H1 (cell line): ENCODE results near the gene SLC25A28. TPM values are rescaled to one million over a fixed set of nuclear protein-coding genes. Genes with fewer than 3 reads are reported as not detected.
A peak's percentile ranks its signal among the peaks of the same experiment; 100 is the strongest.

Source experiments
- CTCF ChIA-PET: fragments of 300-600 bp; sonication (Branson Sonifier 250); formaldehyde crosslinking; loops from one replicate; lab custom pipeline; 2021; ENCODE audit not compliant: partially characterized antibody; lab: Charles Lee
- POLR2A ChIA-PET: fragments of 300-600 bp; sonication (Branson Sonifier 250); formaldehyde crosslinking; loops from one replicate; lab custom pipeline; 2021; ENCODE audit warnings: inconsistent platforms; ENCODE audit not compliant: partially characterized antibody; lab: Charles Lee
- DNase-seq, 2 experiments: peaks; one replicate each; pipeline versions ENCODE4 v3.0.0 to v3.0.0-alpha.2; 2010 to 2022; ENCODE audit warnings: low spot score in 2 of 2, low read depth in 1 of 2, mixed read lengths in 1 of 2
- FAIRE-seq: peaks from 2 replicates; lab custom pipeline; 2011; peaks lifted over from hg19 to GRCh38; lab: Jason Lieb, UNC
- H2AFZ ChIP-seq: 2 replicates; pipeline ENCODE4 v1.8.1; 2012; ENCODE audit warnings: low read length, inconsistent platforms
- H2AK5ac ChIP-seq: 2 replicates; pipeline ENCODE4 v1.6.1; 2013; ENCODE audit warnings: low read depth, low read length
- H2BK120ac ChIP-seq: replicated peaks from 2 replicates; pipeline ENCODE3; 2013; ENCODE audit warnings: low read depth, low read length, inconsistent platforms
- H2BK12ac ChIP-seq: 2 replicates; pipeline ENCODE4 v1.6.1; 2013; ENCODE audit warnings: low read depth, low read length
- H2BK15ac ChIP-seq: 2 replicates; pipeline ENCODE4 v1.6.1; 2013; ENCODE audit warnings: low read length
- H2BK20ac ChIP-seq: 2 replicates; pipeline ENCODE4 v1.6.1; 2013; ENCODE audit warnings: low read length
- H2BK5ac ChIP-seq: 2 replicates; pipeline ENCODE4 v1.6.1; 2013; ENCODE audit warnings: low read depth, low read length
- H3K14ac ChIP-seq: 2 replicates; pipeline ENCODE4 v1.6.1; 2013; ENCODE audit warnings: inconsistent platforms; ENCODE audit not compliant: insufficient read length
- H3K18ac ChIP-seq: 2 replicates; pipeline ENCODE4 v1.6.1; 2013; ENCODE audit warnings: low read length; ENCODE audit errors: extremely low read depth
- H3K23ac ChIP-seq: 2 replicates; pipeline ENCODE4 v1.6.1; 2013; ENCODE audit warnings: inconsistent platforms; ENCODE audit not compliant: insufficient read length
- H3K23me2 ChIP-seq: 2 replicates; pipeline ENCODE4 v1.6.1; 2013; ENCODE audit warnings: low read depth, low read length
- H3K27ac ChIP-seq: 2 replicates; pipeline ENCODE4 v1.6.1; 2011; ENCODE audit warnings: low read depth, low read length, inconsistent platforms
- H3K27me3 ChIP-seq, 4 experiments: replicated peaks in 1 of 4; 1 replicate in 1 of 4; 2 replicates in 3 of 4; pipeline versions ENCODE4 v1.6.1 to v1.8.1; 2011 to 2013; ENCODE audit warnings: low read length in 3 of 4, mild to moderate bottlenecking in 3 of 4, inconsistent platforms in 2 of 4, mixed read lengths in 2 of 4, moderate library complexity in 1 of 4; ENCODE audit not compliant: control insufficient read depth in 3 of 4, insufficient read depth in 3 of 4; ENCODE audit errors: extremely low read depth in 1 of 4
- H3K36me3 ChIP-seq, 4 experiments: 2 replicates each; pipeline versions ENCODE4 v1.6.1 to v1.8.1; 2011 to 2013; ENCODE audit warnings: mild to moderate bottlenecking in 4 of 4, low read length in 3 of 4, moderate library complexity in 2 of 4, control low read depth in 1 of 4, inconsistent platforms in 1 of 4; ENCODE audit not compliant: insufficient read depth in 4 of 4, control insufficient read depth in 2 of 4
- H3K4ac ChIP-seq: replicated peaks from 2 replicates; pipeline ENCODE3; 2013; ENCODE audit warnings: low read length, low read depth, mixed read lengths, inconsistent platforms; ENCODE audit not compliant: insufficient read length
- H3K4me1 ChIP-seq, 4 experiments: replicated peaks in 1 of 4; 1 replicate in 1 of 4; 2 replicates in 3 of 4; pipeline versions ENCODE4 v1.6.1 to v1.8.1; 2011 to 2013; ENCODE audit warnings: low read length in 3 of 4, inconsistent platforms in 2 of 4, mixed read lengths in 1 of 4; ENCODE audit not compliant: insufficient read depth in 4 of 4, control insufficient read depth in 3 of 4
- H3K4me2 ChIP-seq, 2 experiments: 2 replicates each; pipeline versions ENCODE4 v1.6.1 to v1.8.1; 2011 to 2013; ENCODE audit warnings: low read depth in 2 of 2, low read length in 2 of 2, control low read depth in 1 of 2, inconsistent platforms in 1 of 2, mild to moderate bottlenecking in 1 of 2; ENCODE audit not compliant: insufficient read depth in 1 of 2
- H3K4me3 ChIP-seq, 4 experiments: fragments of 200-600, 300-600 bp in 1 of 4; sonication (generic), shearing (Covaris generic), sonication (Bioruptor Twin) in 1 of 4; 2 replicates each; pipeline versions ENCODE4 v1.5.1 to v1.8.1; 2011 to 2016; ENCODE audit warnings: low read length in 4 of 4, low read depth in 3 of 4, control low read depth in 2 of 4, inconsistent platforms in 2 of 4, mild to moderate bottlenecking in 2 of 4, mixed read lengths in 1 of 4, moderate library complexity in 1 of 4; ENCODE audit not compliant: insufficient read depth in 2 of 4; ENCODE audit errors: extremely low read depth in 1 of 4
- H3K56ac ChIP-seq: replicated peaks from 2 replicates; pipeline ENCODE3; 2013; ENCODE audit warnings: low read depth, mild to moderate bottlenecking, mixed read lengths, low read length, inconsistent platforms; ENCODE audit not compliant: insufficient read length
- H3K79me1 ChIP-seq: 2 replicates; pipeline ENCODE4 v1.6.1; 2013; ENCODE audit warnings: low read depth, low read length, control low read depth
- H3K79me2 ChIP-seq, 2 experiments: 2 replicates each; pipeline versions ENCODE4 v1.6.1 to v1.8.1; 2012 to 2013; ENCODE audit warnings: low read length in 2 of 2, mild to moderate bottlenecking in 2 of 2, inconsistent platforms in 1 of 2; ENCODE audit not compliant: insufficient read depth in 2 of 2, control insufficient read depth in 1 of 2
- H3K9ac ChIP-seq, 4 experiments: replicated peaks in 1 of 4; 1 replicate in 1 of 4; 2 replicates in 3 of 4; pipeline versions ENCODE4 v1.6.1 to v1.8.1; 2011 to 2013; ENCODE audit warnings: low read depth in 3 of 4, low read length in 3 of 4, control low read depth in 2 of 4, mild to moderate bottlenecking in 2 of 4, moderate library complexity in 2 of 4, inconsistent platforms in 1 of 4; ENCODE audit errors: extremely low read depth in 1 of 4
- H3K9me3 ChIP-seq, 2 experiments: 2 replicates each; pipeline versions ENCODE4 v1.6.1 to v1.8.1; 2012 to 2013; ENCODE audit warnings: mild to moderate bottlenecking in 2 of 2, moderate library complexity in 2 of 2, control low read depth in 1 of 2, inconsistent platforms in 1 of 2, low read depth in 1 of 2, low read length in 1 of 2, mixed read lengths in 1 of 2; ENCODE audit not compliant: insufficient read depth in 2 of 2
- H4K20me1 ChIP-seq, 2 experiments: replicated peaks in 1 of 2; 2 replicates each; pipeline versions ENCODE3 to v1.8.1; 2011 to 2013; ENCODE audit warnings: inconsistent platforms in 2 of 2, low read length in 2 of 2, mild to moderate bottlenecking in 1 of 2; ENCODE audit not compliant: insufficient read depth in 2 of 2, control insufficient read depth in 1 of 2
- H4K5ac ChIP-seq: 2 replicates; pipeline ENCODE4 v1.6.1; 2013; ENCODE audit warnings: low read length, low read depth, mixed read lengths, inconsistent platforms; ENCODE audit not compliant: insufficient read length
- H4K8ac ChIP-seq: 2 replicates; pipeline ENCODE4 v1.8.0; 2013; ENCODE audit warnings: mild to moderate bottlenecking, moderate library complexity, low read length, inconsistent platforms; ENCODE audit not compliant: insufficient read depth; ENCODE audit errors: extremely low read depth
- H4K91ac ChIP-seq: replicated peaks from 2 replicates; pipeline ENCODE3; 2013; ENCODE audit warnings: low read length, mixed read lengths, inconsistent platforms; ENCODE audit not compliant: insufficient read length
- SIX5 ChIP-seq: IDR thresholded peaks from 2 replicates; pipeline ENCODE4 v1.6.1; 2011; ENCODE audit warnings: mild to moderate bottlenecking, low read depth, low read length
- TCF12 ChIP-seq: IDR thresholded peaks from 2 replicates; pipeline ENCODE4 v1.6.1; 2011; ENCODE audit warnings: low read depth, mild to moderate bottlenecking, low read length
- ZNF274 ChIP-seq: IDR thresholded peaks from 2 replicates; pipeline ENCODE4 v1.7.0; 2012; ENCODE audit warnings: low read length, borderline replicate concordance; ENCODE audit errors: extremely low read depth
- WGBS, 2 experiments: shearing (Covaris generic) in 1 of 2; methylation state at CpG; one replicate each; pipeline versions ENCODE4 v1.1.6 to v1.1.7; 2013 to 2015; ENCODE audit warnings: low lambda C conversion rate in 2 of 2, mixed read lengths in 2 of 2, inconsistent platforms in 1 of 2, low coverage in 1 of 2, missing lambda C conversion rate in 1 of 2; ENCODE audit not compliant: insufficient replicate concordance in 2 of 2, insufficient coverage in 1 of 2, insufficient read length in 1 of 2; ENCODE audit errors: extremely low coverage in 1 of 2, missing lambda C conversion rate in 1 of 2; 5-methylcytosine and 5-hydroxymethylcytosine counted together
- polyA plus RNA-seq, 7 experiments: library from polyadenylated mRNA; depleted of rRNA in 3 of 7; stranded (reverse) in 5 of 7; unstranded in 2 of 7; fragments of >200 nt in 5 of 7; fragments of 200-250 nt in 2 of 7; gene quantifications; 1 replicate in 5 of 7; 2 replicates in 1 of 7; 4 replicates in 1 of 7; pipeline versions ENCODE4 v1.2.1 to v1.2.3, GENCODE V29; 2011 to 2013; ENCODE audit warnings: missing spikeins in 2 of 7, mixed read lengths in 2 of 7
- total RNA-seq: library from RNA; stranded (reverse); fragmentation: NEBNext Ultra II Directional; extraction: Animal tissue kit (Norgen Biotek cat#: 25700); gene quantifications from 2 replicates; pipeline ENCODE4 v1.2.1, GENCODE V29; 2021

The SLC25A28 gene
- total and polyA plus RNA-seq, 2 of the 8 experiments (the other 6 are each of a cell fraction or from before 2014, with no cell fraction given) = 17.2 to 18.5 TPM

DNA sequence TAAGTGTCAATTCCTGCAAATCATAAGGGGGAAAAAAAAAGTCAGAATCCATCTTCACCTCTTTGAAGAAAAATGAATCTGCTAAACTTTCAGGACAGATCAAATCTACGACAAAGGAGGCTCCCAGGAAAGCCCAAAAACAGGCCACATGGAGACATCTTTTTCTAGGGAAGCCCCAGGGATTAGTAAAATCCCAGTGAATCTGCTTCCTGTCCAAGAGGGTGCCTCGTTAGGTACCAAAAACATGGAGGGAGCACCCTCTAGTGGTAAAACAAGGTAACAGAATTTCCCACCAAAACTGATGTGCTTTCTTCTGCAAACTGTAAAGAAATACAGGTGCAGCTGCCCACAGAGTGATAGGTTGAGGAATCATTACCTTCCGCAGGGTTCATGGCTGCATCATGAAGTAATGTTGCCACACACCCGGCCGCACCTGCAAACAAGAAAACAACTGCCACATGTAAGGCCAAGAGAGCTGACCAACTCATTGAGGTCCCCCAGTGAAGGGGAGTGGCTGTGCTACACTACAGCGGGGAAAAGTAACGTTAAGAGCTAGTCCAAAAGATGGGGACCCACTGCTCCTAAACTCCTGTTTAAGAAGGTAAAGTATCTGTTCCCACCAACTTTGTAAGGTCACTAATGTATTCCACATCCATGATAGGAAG lies 7.9 kb downstream of the SLC25A28 start:
- Histone ChIP-seq H3K9ac (no peak overlapping the region), H3K4me3 (no peak overlapping the region), H3K9me3 (no peaks in the 10 kb centered on the region), H4K91ac (no peak overlapping the region), H3K23me2 (no peaks in the 10 kb centered on the region), H3K36me3 (peaks cover 0 to 3% (median under 1%) of the 10 kb centered on the region in 4 experiments; a peak in 1 of 8 replicates), H2AK5ac (no peak overlapping the region), H3K18ac (no peak overlapping the region), H3K23ac (no peak overlapping the region), H3K79me1 (0 out of 2 replicates have a peak, but pooled peaks cover 2% of the 10 kb centered on the region), H4K5ac (no peak overlapping the region), H4K20me1 (peaks cover 0 to 3% of the 10 kb centered on the region in 2 experiments), H3K79me2 (no peaks in the 10 kb centered on the region), H3K4ac (no peak overlapping the region), H3K14ac (no peak overlapping the region), H2BK5ac (no peak overlapping the region), H2BK12ac (no peak overlapping the region), H3K4me2 (no peak overlapping the region), H3K56ac (no peak overlapping the region), H3K27me3 (no peaks in the 10 kb centered on the region), H3K27ac (no peak overlapping the region; the same call in 1 of the 2 replicates), H2AFZ (no peak overlapping the region), H4K8ac (no peak overlapping the region), H3K4me1 (no peaks in the 10 kb centered on the region), H2BK120ac (no peak overlapping the region), H2BK15ac (no peak overlapping the region), H2BK20ac (no peak overlapping the region)
- POLR2A ChIA-PET = interaction anchor here (1.3 to 2.4 kb wide), 3 partner anchors 9 to 182 kb away, joined by 4 to 15 read pairs (median 6); partner anchors contain the start of genes GOT1 and SLC25A28
- 46% methylated on average over 7 of the region's 7 CpGs; no CpG with 5 or more reads in 1 of the 2 experiments for WGBS, 2 experiments
- DNase-seq (no peak), FAIRE-seq (peak; percentile 88)
- CTCF ChIA-PET = interaction anchor here (0.6 to 17.7 kb wide), 34 partner anchors 9 to 319 kb away, joined by 3 to 323 read pairs (median 5); partner anchors contain the start of genes GOT1 and NKX2-3
- no peak for TF ChIP-seq ZNF274
- no peak for TF ChIP-seq TCF12
- TF ChIP-seq SIX5 = no peak
